GM23338 (cell line): ENCODE measurements around the gene ARMC9. TPM values are rescaled to one million over a fixed set of nuclear protein-coding genes. Genes with fewer than 3 reads are reported as not detected.

Source experiments
- ATAC-seq: fragments of 200-7000 bp; cut with Tn5 transposase; 3 replicates; pipeline ENCODE4 v1.9.1; 2020
- DNase-seq: peaks from one replicate; pipeline ENCODE4 v3.0.0-alpha.2; 2015; ENCODE audit warnings: low spot score
- H2AFZ ChIP-seq: fragments of 200-600 bp; sonication (generic); 2 replicates; pipeline ENCODE4 v1.8.0; 2016; ENCODE audit warnings: antibody characterized with exemption, mild to moderate bottlenecking, moderate library complexity
- H3F3A ChIP-seq: fragments of 200-600 bp; sonication (generic); replicated peaks from 2 replicates; pipeline ENCODE4 v1.8.0; 2017; ENCODE audit warnings: antibody characterized with exemption, mixed run types, low read depth
- H3K27ac ChIP-seq: fragments of 200-600 bp; sonication (generic); 2 replicates; pipeline ENCODE4 v1.6.1; 2016; ENCODE audit warnings: low read depth
- H3K27me3 ChIP-seq: fragments of 200-600 bp; sonication (generic); 2 replicates; pipeline ENCODE4 v1.8.0; 2016; ENCODE audit warnings: mild to moderate bottlenecking, mixed run types, moderate library complexity; ENCODE audit not compliant: insufficient read depth
- H3K36me3 ChIP-seq: fragments of 200-600 bp; sonication (generic); 2 replicates; pipeline ENCODE4 v1.8.0; 2016; ENCODE audit warnings: mild to moderate bottlenecking; ENCODE audit not compliant: insufficient read depth
- H3K4me1 ChIP-seq: fragments of 200-600 bp; sonication (generic); 2 replicates; pipeline ENCODE4 v1.8.0; 2016; ENCODE audit warnings: mild to moderate bottlenecking, moderate library complexity; ENCODE audit not compliant: insufficient read depth
- H3K4me2 ChIP-seq: fragments of 200-600 bp; sonication (generic); 2 replicates; pipeline ENCODE4 v1.7.1; 2017; ENCODE audit warnings: mixed run types
- H3K4me3 ChIP-seq: fragments of 200-600 bp; sonication (generic); 2 replicates; pipeline ENCODE4 v1.6.1; 2016; ENCODE audit warnings: mixed run types
- H3K79me2 ChIP-seq: fragments of 200-600 bp; sonication (generic); replicated peaks from 2 replicates; pipeline ENCODE4 v1.8.0; 2017; ENCODE audit warnings: mild to moderate bottlenecking; ENCODE audit not compliant: insufficient read depth
- H3K9me2 ChIP-seq: fragments of 200-600 bp; sonication (generic); 2 replicates; pipeline ENCODE4 v1.8.0; 2017; ENCODE audit not compliant: insufficient read depth
- H4K20me1 ChIP-seq: fragments of 200-600 bp; sonication (generic); replicated peaks from 2 replicates; pipeline ENCODE4 v1.8.0; 2017; ENCODE audit warnings: mild to moderate bottlenecking; ENCODE audit not compliant: insufficient read depth
- H3K27ac Mint-ChIP-seq: 2 replicates; pipeline ENCODE4 v1.8.0; 2020; ENCODE audit warnings: inconsistent platforms, mild to moderate bottlenecking, moderate library complexity, mixed read lengths
- H3K27me3 Mint-ChIP-seq: 3 replicates; pipeline ENCODE4 v1.8.0; 2022; ENCODE audit warnings: low read depth, mild to moderate bottlenecking, moderate library complexity, mixed read lengths, inconsistent platforms; ENCODE audit not compliant: insufficient read depth, poor library complexity
- H3K36me3 Mint-ChIP-seq: 3 replicates; pipeline ENCODE4 v1.8.0; 2021; ENCODE audit warnings: low read depth, mild to moderate bottlenecking, inconsistent platforms, moderate library complexity, mixed read lengths
- H3K4me1 Mint-ChIP-seq: 3 replicates; pipeline ENCODE4 v1.8.0; 2020; ENCODE audit warnings: mild to moderate bottlenecking, inconsistent platforms, mixed read lengths
- H3K4me3 Mint-ChIP-seq: 3 replicates; pipeline ENCODE4 v1.8.0; 2021; ENCODE audit warnings: moderate library complexity, mild to moderate bottlenecking, inconsistent platforms, mixed read lengths
- H3K9me3 Mint-ChIP-seq: 3 replicates; pipeline ENCODE4 v1.8.0; 2020; ENCODE audit warnings: moderate library complexity, mild to moderate bottlenecking, inconsistent platforms, mixed read lengths
- CREB1 ChIP-seq: fragments of 250-450 bp; sonication (Bioruptor Pico); IDR thresholded peaks from 2 replicates; pipeline ENCODE4 v1.5.0; 2020; ENCODE audit warnings: low read depth, mild to moderate bottlenecking, moderate library complexity
- ETS1 ChIP-seq: IDR thresholded peaks from 2 replicates; pipeline ENCODE4 v1.6.1; 2016; ENCODE audit warnings: antibody characterized with exemption
- EZH2 ChIP-seq: fragments of 200-600 bp; sonication (generic); IDR thresholded peaks from one replicate; pipeline ENCODE4 v1.8.0; 2017; ENCODE audit warnings: antibody characterized with exemption, mild to moderate bottlenecking, low read depth; ENCODE audit not compliant: unreplicated experiment
- EZH2phosphoT487 ChIP-seq: fragments of 200-600 bp; sonication (generic); IDR thresholded peaks from one replicate; pipeline ENCODE4 v1.8.1; 2018; ENCODE audit warnings: antibody characterized with exemption; ENCODE audit not compliant: unreplicated experiment
- JUNB ChIP-seq: IDR thresholded peaks from one replicate; pipeline ENCODE4 v1.6.1; 2016; ENCODE audit warnings: antibody characterized with exemption; ENCODE audit not compliant: unreplicated experiment
- NANOG ChIP-seq: IDR thresholded peaks from 2 replicates; pipeline ENCODE4 v1.6.1; 2016; ENCODE audit warnings: antibody characterized with exemption, borderline replicate concordance
- REST ChIP-seq: IDR thresholded peaks from one replicate; pipeline ENCODE4 v1.6.1; 2018; ENCODE audit warnings: antibody characterized with exemption; ENCODE audit not compliant: unreplicated experiment
- STAT1 ChIP-seq: IDR thresholded peaks from one replicate; pipeline ENCODE4 v1.6.1; 2016; ENCODE audit warnings: antibody characterized with exemption; ENCODE audit not compliant: unreplicated experiment
- ZNF331 ChIP-seq: fragments of 250-450 bp; sonication (Bioruptor Pico); IDR thresholded peaks from 2 replicates; pipeline ENCODE4 v1.5.0; 2020; ENCODE audit warnings: low read depth, mild to moderate bottlenecking, moderate library complexity
- ZNF462 ChIP-seq: fragments of 250-450 bp; sonication (Bioruptor Pico); IDR thresholded peaks from 2 replicates; pipeline ENCODE4 v1.5.0; 2020; ENCODE audit warnings: mild to moderate bottlenecking, moderate library complexity
- polyA plus RNA-seq: library from polyadenylated mRNA; unstranded; fragments of >200 nt; fragmentation: Nextera tagmentation; extraction: Ambion mirVana; gene quantifications from 2 replicates; pipeline ENCODE4 v1.2.1, GENCODE V29; 2016
- total RNA-seq: library from RNA; depleted of rRNA; stranded (reverse); fragments of >200 nt; shearing (Covaris generic); gene quantifications from 2 replicates; pipeline ENCODE4 v1.2.3, GENCODE V29; 2014
- TF ChIP-seq, protein P1 (sequence below), 2 experiments: fragments of 200-600 bp in 1 of 2; sonication (generic) in 1 of 2; conservative IDR thresholded peaks; 2 replicates each; pipeline versions ENCODE4 v1.5.1 to v1.6.1; 2016 to 2017; ENCODE audit warnings: antibody characterized with exemption in 2 of 2, low read depth in 2 of 2, mild to moderate bottlenecking in 2 of 2, moderate library complexity in 1 of 2

Gene ARMC9
- total and polyA plus RNA-seq, 2 experiments from 2014 or later = 29.2 to 56.0 TPM

- Mint-ChIP-seq H3K27me3 (peaks cover 3% of the 10 kb centered on the region), H3K4me3 (no peak overlapping the region), H3K27ac (no peak overlapping the region), H3K9me3 (no peaks in the 10 kb centered on the region), H3K36me3 (peaks cover 31% of the 10 kb centered on the region), H3K4me1 (no peaks in the 10 kb centered on the region)
- H3K27ac ChIP-seq = no peak overlapping the region
- no peaks in the 10 kb centered on the region for H4K20me1 ChIP-seq
- no peak overlapping the region for H2AFZ ChIP-seq
- H3K36me3 ChIP-seq = no peaks in the 10 kb centered on the region
- no peak for TF ChIP-seq REST
- no peak for TF ChIP-seq ETS1
- no peak for TF ChIP-seq STAT1
- no peak for TF ChIP-seq CREB1 (CRISPR knock-in tag)
- no peak for TF ChIP-seq EZH2phosphoT487
- no peak for TF ChIP-seq NANOG
- TF ChIP-seq, protein P1, sequence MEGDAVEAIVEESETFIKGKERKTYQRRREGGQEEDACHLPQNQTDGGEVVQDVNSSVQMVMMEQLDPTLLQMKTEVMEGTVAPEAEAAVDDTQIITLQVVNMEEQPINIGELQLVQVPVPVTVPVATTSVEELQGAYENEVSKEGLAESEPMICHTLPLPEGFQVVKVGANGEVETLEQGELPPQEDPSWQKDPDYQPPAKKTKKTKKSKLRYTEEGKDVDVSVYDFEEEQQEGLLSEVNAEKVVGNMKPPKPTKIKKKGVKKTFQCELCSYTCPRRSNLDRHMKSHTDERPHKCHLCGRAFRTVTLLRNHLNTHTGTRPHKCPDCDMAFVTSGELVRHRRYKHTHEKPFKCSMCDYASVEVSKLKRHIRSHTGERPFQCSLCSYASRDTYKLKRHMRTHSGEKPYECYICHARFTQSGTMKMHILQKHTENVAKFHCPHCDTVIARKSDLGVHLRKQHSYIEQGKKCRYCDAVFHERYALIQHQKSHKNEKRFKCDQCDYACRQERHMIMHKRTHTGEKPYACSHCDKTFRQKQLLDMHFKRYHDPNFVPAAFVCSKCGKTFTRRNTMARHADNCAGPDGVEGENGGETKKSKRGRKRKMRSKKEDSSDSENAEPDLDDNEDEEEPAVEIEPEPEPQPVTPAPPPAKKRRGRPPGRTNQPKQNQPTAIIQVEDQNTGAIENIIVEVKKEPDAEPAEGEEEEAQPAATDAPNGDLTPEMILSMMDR (conservative IDR thresholded peaks at IDR 0.05; ENCODE audit: low read depth in 2 of 2) = no peak
- TF ChIP-seq JUNB = no peak
- no peak for TF ChIP-seq EZH2
- no peak for TF ChIP-seq ZNF462 (CRISPR knock-in tag)
- TF ChIP-seq ZNF331 (CRISPR knock-in tag) = no peak
- H3K79me2 ChIP-seq = no peaks in the 10 kb centered on the region
- H3K4me2 ChIP-seq = no peak overlapping the region
- H3K9me2 ChIP-seq = no peaks in the 10 kb centered on the region
- H3F3A ChIP-seq = no peaks in the 10 kb centered on the region
- H3K4me1 ChIP-seq = no peaks in the 10 kb centered on the region
- no peaks in the 10 kb centered on the region for H3K27me3 ChIP-seq
- ATAC-seq (no peak), DNase-seq (no peak)
- H3K4me3 ChIP-seq = no peak overlapping the region
These were observed 92.0 kb downstream of the ARMC9 start for GRCh38 chr2:231290321-231291015.
